GM18858 (cell line): ENCODE results near the gene ARPIN.
A peak's percentile ranks its signal among the peaks of the same experiment; 100 is the strongest.
"Not testable (repeated sequence)": the region's sequence is repeated elsewhere in the genome, so short reads cannot be mapped to it uniquely, and the experiment has no call there.

Source experiments
- ATAC-seq: cut with Tn5 transposase; IDR thresholded peaks from one replicate; pipeline ENCODE4 v1.9.1; 2021; ENCODE audit not compliant: unreplicated experiment

Gene ARPIN

DNA sequence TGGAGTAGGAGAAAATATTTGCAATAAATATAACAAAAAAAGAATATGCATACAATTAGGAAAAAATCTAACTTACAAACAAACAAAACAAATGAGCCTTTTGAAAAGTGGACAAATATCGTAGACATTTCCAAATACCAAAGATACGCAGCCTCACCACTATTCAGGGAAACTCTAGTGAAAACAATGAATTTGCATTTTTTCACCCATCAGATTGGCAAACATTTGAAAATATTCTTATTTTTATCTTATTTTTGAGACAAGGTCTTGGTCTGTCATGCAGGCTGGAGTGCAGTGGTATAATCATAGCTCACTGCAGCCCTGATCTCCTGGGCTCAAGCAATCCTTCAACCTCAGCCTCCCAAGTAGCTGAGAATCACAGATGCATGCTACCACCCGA, 34.4 kb downstream of the ARPIN start:
- ATAC-seq, result no peak

- no peak for ATAC-seq
These were observed 35.7 kb downstream of the ARPIN start for GRCh38 chr15:89877083-89877425.

- no peak for ATAC-seq
These were observed 36.2 kb downstream of the ARPIN start for GRCh38 chr15:89876396-89877082.

DNA sequence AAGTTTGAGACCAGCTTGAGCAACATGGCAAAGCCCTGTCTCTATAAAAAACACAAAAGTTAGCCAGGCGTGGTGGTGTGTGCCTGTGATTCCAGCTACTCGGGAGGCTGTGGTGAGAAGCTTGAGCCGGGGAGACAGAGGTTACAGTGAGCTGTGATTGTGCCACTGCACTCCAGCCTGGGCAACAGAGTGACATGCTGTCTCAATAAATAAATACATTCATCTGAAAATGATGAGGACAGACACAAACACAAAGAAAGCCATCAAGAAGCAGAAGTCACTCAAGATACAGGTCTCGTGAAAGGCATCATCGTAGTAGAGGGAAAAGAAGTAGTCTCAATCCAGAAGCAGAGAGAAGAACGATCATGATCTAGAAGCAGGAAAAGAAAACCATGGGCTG, 37.0 kb downstream of the ARPIN start:
- ATAC-seq, result no peak

GRCh38 chr15:89874926-89875564, 37.7 kb downstream of the ARPIN start:
- peak; percentile 68 for ATAC-seq

DNA sequence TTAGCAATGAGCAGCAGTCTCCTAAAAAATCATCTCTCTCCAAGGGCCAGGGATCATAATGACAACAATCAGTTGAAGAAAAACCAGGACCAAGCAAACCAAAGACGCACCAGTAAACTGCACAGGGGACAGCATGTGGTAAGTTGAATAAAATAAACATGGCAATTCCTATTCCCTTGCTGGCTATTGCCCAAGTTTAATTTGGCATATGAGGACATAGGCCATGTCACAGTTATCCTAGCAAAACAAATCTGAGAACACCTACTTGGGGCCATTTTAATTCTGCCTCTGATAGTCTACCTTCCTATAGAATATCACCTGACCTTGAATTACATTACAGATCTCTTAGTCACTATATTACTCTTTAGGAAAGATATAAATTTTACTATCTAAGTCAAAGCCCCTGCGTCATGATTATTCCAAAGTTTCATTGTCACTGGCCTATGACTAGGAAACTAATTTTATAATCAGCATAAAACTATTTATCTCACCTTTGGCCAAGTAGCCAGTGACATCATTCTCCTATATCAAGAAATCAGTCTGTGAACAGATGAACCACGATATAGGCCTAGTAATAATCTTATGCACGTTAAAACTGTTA, 42.0 kb downstream of the ARPIN start:
- ATAC-seq, result no peak

- no peak for ATAC-seq
These were observed 42.7 kb downstream of the ARPIN start for GRCh38 chr15:89870006-89870405.

DNA sequence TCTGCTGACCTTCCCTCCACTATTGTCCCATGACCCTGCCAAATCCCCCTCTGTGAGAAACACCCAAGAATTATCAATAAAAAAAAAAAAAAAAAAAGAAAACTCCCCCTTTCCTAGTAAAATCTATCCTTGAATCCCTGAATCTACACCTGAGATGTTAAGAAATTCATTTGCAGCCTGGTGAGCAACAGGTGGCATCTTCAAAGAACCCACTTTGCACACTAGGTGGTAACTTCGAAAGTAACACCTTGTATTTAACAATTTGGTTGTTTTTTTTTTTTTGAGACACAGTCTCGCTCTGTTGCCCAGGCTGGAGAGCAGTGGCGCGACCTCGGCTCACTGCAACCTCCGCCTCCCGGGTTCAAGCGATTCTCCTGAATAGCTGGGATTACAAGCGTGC, 43.3 kb downstream of the ARPIN start:
- ATAC-seq, result not testable (repeated sequence)

GRCh38 chr15:89864958-89865739, 47.6 kb downstream of the ARPIN start:
- no peak for ATAC-seq

GRCh38 chr15:89863918-89864317, 48.8 kb downstream of the ARPIN start:
- no peak for ATAC-seq

- ATAC-seq, result no peak
These were observed 51.9 kb downstream of the ARPIN start for GRCh38 chr15:89860891-89861290.

DNA sequence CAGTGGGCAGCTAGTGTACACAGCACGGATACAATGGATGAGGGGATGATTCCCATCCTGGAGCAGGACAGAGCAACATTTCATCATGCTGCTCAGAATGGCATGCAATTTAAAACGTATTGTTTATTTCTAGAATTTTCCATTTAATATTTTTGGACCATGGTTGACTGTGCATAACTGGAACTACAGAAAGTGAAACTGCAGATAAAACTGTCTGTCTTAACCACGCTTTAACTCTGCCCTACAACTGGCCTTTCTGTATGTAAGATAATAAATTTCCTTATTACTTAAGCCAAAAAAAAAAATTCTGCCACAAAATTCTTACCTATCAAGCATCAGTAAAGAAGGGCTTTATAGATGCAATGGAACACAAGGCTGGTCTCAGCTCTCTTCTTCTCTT, 52.3 kb downstream of the ARPIN start:
- no peak for ATAC-seq

DNA sequence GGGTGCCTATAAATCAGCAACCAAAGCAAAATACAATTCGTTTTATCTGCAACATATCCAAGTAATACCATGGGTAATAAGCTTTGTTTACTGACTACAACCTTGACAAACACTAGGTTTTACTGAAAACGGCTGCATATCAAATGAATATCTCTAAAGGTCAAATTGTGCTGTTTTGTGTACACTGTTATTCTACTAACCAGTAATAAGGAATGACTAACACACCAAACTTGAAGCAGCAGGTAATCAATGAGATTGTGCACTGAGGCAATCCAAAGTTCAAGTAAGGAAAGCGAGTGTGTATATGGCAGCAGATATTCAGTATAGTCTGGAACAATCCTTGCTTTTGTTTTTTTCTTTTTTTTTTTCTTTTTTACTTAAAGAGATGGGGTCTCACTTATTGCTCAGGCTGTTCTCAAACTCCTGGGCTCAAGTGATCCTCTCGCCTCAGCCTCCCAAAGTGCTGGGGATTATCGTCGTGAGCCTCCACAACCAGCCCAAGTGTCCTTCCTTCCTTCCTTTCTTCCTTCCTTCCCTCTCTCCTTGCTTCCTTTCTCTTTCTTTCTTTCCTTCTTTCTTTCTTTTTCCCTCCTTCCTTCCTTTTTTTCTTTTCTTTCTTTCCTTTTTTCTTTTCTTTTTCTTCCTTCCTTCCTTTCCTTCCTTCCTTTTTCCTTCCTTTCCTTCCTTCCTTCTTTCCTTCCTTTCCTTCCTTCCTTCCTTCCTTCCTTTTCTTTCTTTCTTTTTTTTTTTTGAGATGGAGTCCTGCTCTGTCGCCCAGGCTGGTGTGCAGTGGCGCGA, 53.9 kb downstream of the ARPIN start:
- no peak for ATAC-seq

DNA sequence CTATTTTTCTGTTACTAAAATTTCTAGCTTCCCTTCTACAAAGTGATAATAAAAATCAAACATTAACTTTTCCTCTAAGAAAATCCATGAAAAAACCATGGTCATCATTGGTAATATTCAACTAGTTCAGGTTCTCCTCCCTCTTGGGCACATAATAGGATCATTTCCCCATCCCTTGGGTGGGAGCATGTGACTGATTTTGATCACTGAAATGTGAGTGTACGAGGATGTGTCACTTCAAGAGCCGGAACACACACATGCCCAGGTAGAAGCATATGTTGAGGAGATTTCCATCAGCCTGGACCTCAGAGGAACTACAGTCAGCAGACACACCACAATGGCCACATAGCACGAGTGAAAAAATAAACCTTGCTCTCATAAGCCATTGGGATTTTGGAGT, 55.1 kb downstream of the ARPIN start:
- no peak for ATAC-seq

GRCh38 chr15:89855948-89856347, 56.8 kb downstream of the ARPIN start:
- ATAC-seq, result no peak

DNA sequence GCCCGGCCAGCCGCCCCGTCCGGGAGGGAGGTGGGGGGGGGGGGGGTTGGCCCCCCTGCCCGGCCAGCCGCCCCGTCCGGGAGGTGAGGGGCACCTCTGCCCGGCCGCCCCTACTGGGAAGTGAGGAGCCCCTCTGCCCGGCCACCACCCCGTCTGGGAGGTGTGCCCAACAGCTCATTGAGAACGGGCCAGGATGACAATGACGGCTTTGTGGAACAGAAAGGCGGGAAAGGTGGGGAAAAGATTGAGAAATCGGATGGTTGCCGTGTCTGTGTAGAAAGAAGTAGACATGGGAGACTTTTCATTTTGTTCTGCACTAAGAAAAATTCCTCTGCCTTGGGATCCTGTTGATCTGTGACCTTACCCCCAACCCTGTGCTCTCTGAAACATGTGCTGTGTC, 57.9 kb downstream of the ARPIN start:
- ATAC-seq, result not testable (repeated sequence)

- no peak for ATAC-seq
These were observed 60.3 kb downstream of the ARPIN start for GRCh38 chr15:89852342-89852995.

- ATAC-seq, result no peak
These were observed 60.9 kb downstream of the ARPIN start for GRCh38 chr15:89851673-89852341.

- no peak for ATAC-seq
These were observed 63.8 kb downstream of the ARPIN start for GRCh38 chr15:89848970-89849292.

DNA sequence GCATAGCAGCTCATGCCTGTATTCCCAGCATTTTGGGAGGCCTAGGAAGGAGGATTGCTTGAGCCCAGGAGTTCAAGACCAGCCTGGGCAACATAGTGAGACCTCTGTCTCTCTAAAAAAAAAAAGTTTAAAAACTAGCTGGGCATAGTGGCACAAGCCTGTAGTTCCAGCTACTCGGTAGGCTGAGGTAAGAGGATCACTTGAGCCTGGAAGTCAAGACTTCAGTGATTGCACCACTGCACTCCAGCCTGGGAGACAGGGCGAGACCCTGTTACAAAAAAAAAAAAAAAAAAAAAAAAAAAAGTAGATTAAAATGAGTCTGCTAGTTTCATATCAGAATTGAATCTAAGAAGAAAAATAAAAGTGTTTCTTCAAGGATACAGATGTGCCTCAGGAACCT, 65.7 kb downstream of the ARPIN start:
- no peak for ATAC-seq
